GM12874 (cell line): ENCODE measurements around the gene AFP.
A peak's percentile ranks its signal among the peaks of the same experiment; 100 is the strongest.

Experiments used
- CTCF ChIP-seq: IDR thresholded peaks from 2 replicates; pipeline ENCODE4 v1.5.1; 2011; ENCODE audit warnings: low read depth, mild to moderate bottlenecking, control low read depth, low read length, moderate library complexity; ENCODE audit not compliant: insufficient read depth

AFP gene

GRCh38 chr4:73439445-73439844 is 3.4 kb downstream of the AFP start:
- no peak for TF ChIP-seq CTCF

- no peak for TF ChIP-seq CTCF
Observed at GRCh38 chr4:73439991-73440390, 4.0 kb downstream of the AFP start.

GRCh38 chr4:73440653-73441052 is 4.6 kb downstream of the AFP start:
- no peak for TF ChIP-seq CTCF

GRCh38 chr4:73442275-73442674 is 6.3 kb downstream of the AFP start:
- no peak for TF ChIP-seq CTCF

- TF ChIP-seq CTCF, result no peak
Observed at GRCh38 chr4:73443224-73443623, 7.2 kb downstream of the AFP start.

- TF ChIP-seq CTCF, result no peak
Observed at GRCh38 chr4:73445383-73446335, 9.6 kb downstream of the AFP start.

GRCh38 chr4:73446336-73446938 is 10.4 kb downstream of the AFP start:
- TF ChIP-seq CTCF, result peak; percentile 55; the same call in 1 of the 2 replicates
